Measurements from ENCODE around the gene FATE1.

DNA sequence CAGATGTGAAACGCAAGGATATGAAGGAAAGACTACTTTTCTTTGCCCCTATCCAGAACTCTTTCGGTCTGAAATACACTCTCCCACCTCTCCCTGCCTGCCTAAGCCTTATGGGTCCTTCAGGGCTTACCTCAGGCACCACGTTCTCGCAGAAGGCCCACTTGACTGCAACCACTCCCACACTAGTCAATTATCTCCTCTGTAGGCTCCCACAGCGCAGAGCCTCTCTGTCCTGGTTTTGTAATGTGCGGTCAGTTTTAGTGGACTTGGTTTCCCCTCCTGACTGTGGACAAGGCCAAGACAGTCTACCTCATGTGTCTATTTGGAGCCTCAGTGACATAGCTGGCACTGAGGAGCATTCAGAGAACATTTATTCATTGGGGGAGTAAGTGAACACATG, 29.8 kb downstream of the FATE1 start:
- TF ChIP-seq POLR2A (IDR thresholded peaks at IDR 0.05; ENCODE audit: low read length) (no peak), GATA1 (IDR thresholded peaks at IDR 0.05; ENCODE audit: low read depth, low read length) (no peak)

Measured in erythroblast (primary cell).